Heart right ventricle (tissue), 16 donors: ENCODE data around the gene FAM161B. TPM values are rescaled to one million over a fixed set of nuclear protein-coding genes. Genes with fewer than 3 reads are reported as not detected.

Experiments
- ATAC-seq, 8 donors: fragments of 200-7000 bp; cut with Tn5 transposase; one replicate each; pipeline ENCODE4 v1.9.1; 2020; ENCODE audit warnings: mild to moderate bottlenecking in 8 of 8, moderate library complexity in 8 of 8, moderate number of reproducible peaks in 1 of 8
- DNase-seq, 2 donors: peaks; one replicate each; pipeline ENCODE4 v3.0.0-alpha.2; 2020
- H3K27ac ChIP-seq, 10 donors: fragments of 200-600 bp; sonication (generic) in 2 of 10; one replicate each; pipeline versions ENCODE4 v1.5.0 to v1.8.0; 2020 to 2022; ENCODE audit warnings: mild to moderate bottlenecking in 3 of 10
- H3K27me3 ChIP-seq, 7 donors: fragments of 200-600 bp; one replicate each; pipeline ENCODE4 v1.8.0; 2021 to 2022; ENCODE audit warnings: mild to moderate bottlenecking in 2 of 7
- H3K36me3 ChIP-seq, 9 donors: fragments of 200-600 bp; sonication (generic) in 1 of 9; one replicate each; pipeline versions ENCODE4 v1.5.0 to v1.8.0; 2020 to 2022; ENCODE audit warnings: mild to moderate bottlenecking in 2 of 9
- H3K4me1 ChIP-seq, 9 donors: fragments of 200-600 bp; sonication (generic) in 1 of 9; one replicate each; pipeline versions ENCODE4 v1.5.0 to v1.8.0; 2020 to 2022; ENCODE audit warnings: mild to moderate bottlenecking in 4 of 9
- H3K4me3 ChIP-seq, 10 donors: fragments of 200-600 bp; sonication (generic) in 2 of 10; one replicate each; pipeline versions ENCODE4 v1.5.0 to v1.8.0; 2020 to 2022; ENCODE audit warnings: mild to moderate bottlenecking in 7 of 10, moderate library complexity in 2 of 10
- H3K9me3 ChIP-seq, 11 donors: fragments of 200-600 bp in 10 of 11; sonication (generic) in 2 of 11; one replicate each; pipeline versions ENCODE4 v1.5.0 to v1.8.0; 2013 to 2022; ENCODE audit warnings: mild to moderate bottlenecking in 2 of 11, control low read depth in 1 of 11, moderate library complexity in 1 of 11
- CTCF ChIP-seq, 9 donors: fragments of 200-600 bp; sonication (generic) in 2 of 9; IDR thresholded peaks; one replicate each; pipeline versions ENCODE4 v1.5.0 to v1.8.0; 2021 to 2022; ENCODE audit warnings: antibody characterized with exemption in 9 of 9, mild to moderate bottlenecking in 5 of 9, moderate library complexity in 1 of 9
- WGBS, 2 donors: extraction: QIAGEN DNeasy Blood & Tissue Kit; methylation state at CpG; one replicate each; pipeline ENCODE4 v1.1.7; 2013; ENCODE audit warnings: inconsistent platforms in 1 of 2; 5-methylcytosine and 5-hydroxymethylcytosine counted together
- intact Hi-C, 10 donors: fragments of 100-400 bp; cut with DNase I; formaldehyde crosslinking; loops; one replicate each; pipeline versions ENCODE4 v1.11.1 to v1.14.2; 2022
- polyA plus RNA-seq, 2 donors: library from polyadenylated mRNA; stranded (reverse); fragments of 200-250 nt; gene quantifications; one replicate each; pipeline ENCODE4 v1.2.3, GENCODE V29; 2013
- total RNA-seq, 10 donors: library from RNA; stranded (reverse); fragmentation: NEBNext Ultra II Directional in 3 of 10; extraction: Animal tissue kit (Norgen Biotek cat#: 25700) in 3 of 10; gene quantifications; one replicate each; pipeline versions ENCODE4 v1.2.1 to v1.2.4, GENCODE V29; 2021 to 2023
- donor health status: Arrhythmogenic right ventricular cardiomyopathy.
- donor health status: ischemic (EF 13 %, LVEDD 7.1; RV severe dilation, severe dysfunction).
- donor health status: healthy with polysubstance abuse.
- donor health status: DM: no; HTN: yes; CAD: no.
- donor health status: DM: no; HTN: no; CAD: no.
- donor health status: ischemic (EF 25% LVEDD 6.9; RV normal size, moderate dysfunction).
- donor health status: ischemic (EF 25% LVEDD 5.7; RV mildly dilated, moderate dysfunction).
- donor health status: healthy.
- donor health status: DM: yes; HTN: yes; CAD: no.
- donor health status: Ischemic cardiomyopathy.
- donor health status: ischemic (EF 35%, LVEDD 5.7; RV mildly dilated, moderate dysfunction).
- donor health status: nonischemic (EF 11% LVEDD 7.7; RV severe dilation, severe dysfunction).
- donor health status: DM: yes; HTN: yes; CAD: no.
- donor health status: PGD.
- donor health status: ischemic (EF 29% LVEDD 5.4; RV normal size, mild dysfunction).
- donor health status: nonischemic (EF 23%, LVEDD 6.1; RV moderate dilation, normal function).

Gene FAM161B
- total and polyA plus RNA-seq, 12 donors, result 1.5 to 6.5 (median 3.8) TPM

- ATAC-seq, result peak in 5 of 8 donors; percentile 45 to 71 (median 51)
- no peaks in the 10 kb centered on the region for H3K9me3 ChIP-seq
- peak overlapping the region in 1 of 10 donors; percentile 67 for H3K27ac ChIP-seq
- H3K27me3 ChIP-seq, result no peaks in the 10 kb centered on the region
- H3K36me3 ChIP-seq, result peaks cover 0 to 83% (median 18%) of the 10 kb centered on the region in 9 donors
- no peak overlapping the region for H3K4me3 ChIP-seq
- TF ChIP-seq CTCF (IDR thresholded peaks at IDR 0.05), result no peak
- intact Hi-C loops, result no loop called here
- peaks cover 0 to 28% (median 0%) of the 10 kb centered on the region in 9 donors for H3K4me1 ChIP-seq
- 58 to 71% methylated on average over 4 of the region's 4 CpGs for WGBS, 2 donors
- no peak for DNase-seq
Observed at GRCh38 chr14:73943083-73943482, 6.8 kb downstream of the FAM161B start.

- DNase-seq, result no peak
- no peak for TF ChIP-seq CTCF (IDR thresholded peaks at IDR 0.05)
- intact Hi-C loops, result no loop called here
- H3K27me3 ChIP-seq, result no peaks in the 10 kb centered on the region
- H3K4me3 ChIP-seq, result no peak overlapping the region
- H3K4me1 ChIP-seq, result peaks cover 0 to 28% (median 0%) of the 10 kb centered on the region in 9 donors
- no peak for ATAC-seq
- peaks cover 0 to 92% (median 21%) of the 10 kb centered on the region in 9 donors for H3K36me3 ChIP-seq
- 89% methylated on average over 7 of the region's 7 CpGs for WGBS, 2 donors
- peak overlapping the region in 1 of 10 donors; percentile 56 for H3K27ac ChIP-seq
- no peaks in the 10 kb centered on the region for H3K9me3 ChIP-seq
Observed at GRCh38 chr14:73942180-73942579, 7.7 kb downstream of the FAM161B start.

- Histone ChIP-seq H3K9me3 (no peaks in the 10 kb centered on the region), H3K27ac (no peak overlapping the region), H3K27me3 (no peaks in the 10 kb centered on the region), H3K36me3 (peaks cover 0 to 98% (median 37%) of the 10 kb centered on the region in 9 donors), H3K4me3 (no peak overlapping the region), H3K4me1 (peaks cover 0 to 3% (median 0%) of the 10 kb centered on the region in 9 donors)
- 91 to 94% methylated on average over 2 of the region's 2 CpGs for WGBS, 2 donors
- DNase-seq (no peak), ATAC-seq (peak in 1 of 8 donors; percentile 50)
- TF ChIP-seq CTCF (IDR thresholded peaks at IDR 0.05), result no peak
- intact Hi-C loops, result no loop called here
Observed at GRCh38 chr14:73937012-73937411, 12.9 kb downstream of the FAM161B start.

- no peak for TF ChIP-seq CTCF (IDR thresholded peaks at IDR 0.05)
- intact Hi-C loops, result no loop called here
- ATAC-seq (no peak), DNase-seq (no peak)
- H3K27me3 ChIP-seq, result no peaks in the 10 kb centered on the region
- H3K9me3 ChIP-seq, result no peaks in the 10 kb centered on the region
- WGBS, 2 donors, result 84 to 94% methylated on average over 1 of the region's 1 CpG
- peaks cover 0 to 98% (median 41%) of the 10 kb centered on the region in 9 donors for H3K36me3 ChIP-seq
- H3K4me1 ChIP-seq, result no peaks in the 10 kb centered on the region
- no peak overlapping the region for H3K27ac ChIP-seq
- H3K4me3 ChIP-seq, result no peak overlapping the region
Observed at GRCh38 chr14:73936548-73936947, 13.3 kb downstream of the FAM161B start.
